K562 (cell line): ENCODE measurements around the gene LRRC14B. TPM values are rescaled to one million over a fixed set of nuclear protein-coding genes. Genes with fewer than 3 reads are reported as not detected.

Experiments used
- ATF1 ChIP-seq, 2 experiments: fragments of 450-650 bp in 1 of 2; IDR thresholded peaks; 2 replicates each; pipeline ENCODE4 v1.6.1; 2016; ENCODE audit warnings: missing compliant biosample characterization in 1 of 2, missing genetic modification characterization in 1 of 2
- BMI1 ChIP-seq: fragments of 150-350 bp; IDR thresholded peaks from 2 replicates; pipeline ENCODE4 v1.6.1; 2014; ENCODE audit warnings: low read length
- CEBPB ChIP-seq: fragments of 450-650 bp; IDR thresholded peaks from 2 replicates; pipeline ENCODE4 v1.6.1; 2016; ENCODE audit warnings: missing genetic modification characterization, missing compliant biosample characterization
- CTCF ChIP-seq, 3 experiments: IDR thresholded peaks in 2 of 3; conservative IDR thresholded peaks in 1 of 3; 2 replicates each; pipeline ENCODE4 v1.5.1; 2011 to 2012; ENCODE audit warnings: low read length in 3 of 3, mild to moderate bottlenecking in 3 of 3, control low read depth in 2 of 3, improper control_type of control experiment in 1 of 3, inconsistent platforms in 1 of 3, low read depth in 1 of 3, mixed read lengths in 1 of 3, moderate library complexity in 1 of 3; ENCODE audit not compliant: insufficient read depth in 2 of 3
- KDM1A ChIP-seq, 2 experiments: fragments of 450-650 bp; IDR thresholded peaks; 2 replicates each; pipeline ENCODE4 v1.6.1; 2016; ENCODE audit warnings: mild to moderate bottlenecking in 2 of 2
- MAFK ChIP-seq: IDR thresholded peaks from 2 replicates; pipeline ENCODE4 v1.6.1; 2011; ENCODE audit warnings: low read length, improper control_type of control experiment
- NEUROD1 ChIP-seq: fragments of 150-350 bp; IDR thresholded peaks from 2 replicates; pipeline ENCODE4 v1.6.1; 2014; ENCODE audit warnings: borderline replicate concordance, low read length, low read depth; ENCODE audit not compliant: partially characterized antibody
- NFXL1 ChIP-seq: fragments of 450-650 bp; formaldehyde crosslinking; IDR thresholded peaks from 2 replicates; pipeline ENCODE4 v1.4.0; 2021; ENCODE audit warnings: mild to moderate bottlenecking
- NONO ChIP-seq, 2 experiments: fragments of 200-400 bp in 1 of 2; fragments of 450-650 bp in 1 of 2; formaldehyde crosslinking in 1 of 2; IDR thresholded peaks; 2 replicates each; pipeline ENCODE4 v1.6.1; 2017; ENCODE audit warnings: low read depth in 2 of 2, mild to moderate bottlenecking in 2 of 2, moderate library complexity in 2 of 2, low read length in 1 of 2
- TFAP4 ChIP-seq: sonication (generic); formaldehyde crosslinking; IDR thresholded peaks from 2 replicates; pipeline ENCODE4 v1.8.0; 2022; ENCODE audit warnings: missing genetic modification reagents, mild to moderate bottlenecking, moderate library complexity, borderline replicate concordance
- ZBTB5 ChIP-seq: fragments of 450-650 bp; IDR thresholded peaks from 2 replicates; pipeline ENCODE4 v1.6.1; 2017; ENCODE audit warnings: antibody characterized with exemption
- ZNF174 ChIP-seq: fragments of 250-450 bp; sonication (Bioruptor Pico); IDR thresholded peaks from 2 replicates; pipeline ENCODE4 v1.4.0; 2020; ENCODE audit warnings: mild to moderate bottlenecking
- polyA plus RNA-seq, 8 experiments: library from polyadenylated mRNA; depleted of rRNA in 4 of 8; stranded (reverse) in 5 of 8; unstranded in 3 of 8; fragments of >200 nt; fragmentation: Nextera tagmentation in 2 of 8; fragmentation: Illumina TruSeq in 1 of 8; extraction: Ambion mirVana in 2 of 8; extraction: Trizol in 1 of 8; gene quantifications; 2 replicates each; pipeline versions ENCODE4 v1.2.1 to v1.2.3, GENCODE V29; 2011 to 2014; ENCODE audit warnings: inconsistent platforms in 1 of 8, missing spikeins in 1 of 8
- total RNA-seq, 7 experiments: library from RNA; depleted of rRNA in 6 of 7; stranded (reverse); fragments of >200 nt in 6 of 7; fragmentation: Illumina TruSeq in 2 of 7; extraction: Trizol in 2 of 7; gene quantifications; 2 replicates each; pipeline versions ENCODE4 v1.2.1 to v1.2.3, GENCODE V29; 2011 to 2021; ENCODE audit warnings: low replicate concordance in 1 of 7
- TF ChIP-seq, protein P1 (sequence below): fragments of 250-450 bp; sonication (Bioruptor Pico); IDR thresholded peaks from 2 replicates; pipeline ENCODE4 v1.6.1; 2021; ENCODE audit warnings: mild to moderate bottlenecking
- TF ChIP-seq, protein P2 (sequence below): fragments of 200-800 bp; sonication (Bioruptor generic); IDR thresholded peaks from 2 replicates; pipeline ENCODE4 v1.6.1; 2017; ENCODE audit warnings: missing genetic modification characterization, missing compliant biosample characterization
- TF ChIP-seq, protein P3 (sequence below): sonication (generic); formaldehyde crosslinking; IDR thresholded peaks from 2 replicates; pipeline ENCODE4 v1.8.0; 2022; ENCODE audit warnings: mild to moderate bottlenecking, missing genetic modification reagents

Gene LRRC14B
- total and polyA plus RNA-seq, 9 of the 15 experiments (the other 6 are each of a cell fraction or from before 2014, with no cell fraction given) = not detected

GRCh38 chr5:218457-219291, 27.4 kb downstream of the LRRC14B start (continued):
- TF ChIP-seq, protein P1, sequence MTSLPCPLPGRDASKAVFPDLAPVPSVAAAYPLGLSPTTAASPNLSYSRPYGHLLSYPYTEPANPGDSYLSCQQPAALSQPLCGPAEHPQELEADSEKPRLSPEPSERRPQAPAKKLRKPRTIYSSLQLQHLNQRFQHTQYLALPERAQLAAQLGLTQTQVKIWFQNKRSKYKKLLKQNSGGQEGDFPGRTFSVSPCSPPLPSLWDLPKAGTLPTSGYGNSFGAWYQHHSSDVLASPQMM (CRISPR knock-in tag) = no peak
- no peak for TF ChIP-seq NFXL1 (CRISPR knock-in tag)
- no peak for TF ChIP-seq ZBTB5
- TF ChIP-seq, protein P2, sequence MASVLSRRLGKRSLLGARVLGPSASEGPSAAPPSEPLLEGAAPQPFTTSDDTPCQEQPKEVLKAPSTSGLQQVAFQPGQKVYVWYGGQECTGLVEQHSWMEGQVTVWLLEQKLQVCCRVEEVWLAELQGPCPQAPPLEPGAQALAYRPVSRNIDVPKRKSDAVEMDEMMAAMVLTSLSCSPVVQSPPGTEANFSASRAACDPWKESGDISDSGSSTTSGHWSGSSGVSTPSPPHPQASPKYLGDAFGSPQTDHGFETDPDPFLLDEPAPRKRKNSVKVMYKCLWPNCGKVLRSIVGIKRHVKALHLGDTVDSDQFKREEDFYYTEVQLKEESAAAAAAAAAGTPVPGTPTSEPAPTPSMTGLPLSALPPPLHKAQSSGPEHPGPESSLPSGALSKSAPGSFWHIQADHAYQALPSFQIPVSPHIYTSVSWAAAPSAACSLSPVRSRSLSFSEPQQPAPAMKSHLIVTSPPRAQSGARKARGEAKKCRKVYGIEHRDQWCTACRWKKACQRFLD (CRISPR knock-in tag) = no peak
- TF ChIP-seq, protein P3, sequence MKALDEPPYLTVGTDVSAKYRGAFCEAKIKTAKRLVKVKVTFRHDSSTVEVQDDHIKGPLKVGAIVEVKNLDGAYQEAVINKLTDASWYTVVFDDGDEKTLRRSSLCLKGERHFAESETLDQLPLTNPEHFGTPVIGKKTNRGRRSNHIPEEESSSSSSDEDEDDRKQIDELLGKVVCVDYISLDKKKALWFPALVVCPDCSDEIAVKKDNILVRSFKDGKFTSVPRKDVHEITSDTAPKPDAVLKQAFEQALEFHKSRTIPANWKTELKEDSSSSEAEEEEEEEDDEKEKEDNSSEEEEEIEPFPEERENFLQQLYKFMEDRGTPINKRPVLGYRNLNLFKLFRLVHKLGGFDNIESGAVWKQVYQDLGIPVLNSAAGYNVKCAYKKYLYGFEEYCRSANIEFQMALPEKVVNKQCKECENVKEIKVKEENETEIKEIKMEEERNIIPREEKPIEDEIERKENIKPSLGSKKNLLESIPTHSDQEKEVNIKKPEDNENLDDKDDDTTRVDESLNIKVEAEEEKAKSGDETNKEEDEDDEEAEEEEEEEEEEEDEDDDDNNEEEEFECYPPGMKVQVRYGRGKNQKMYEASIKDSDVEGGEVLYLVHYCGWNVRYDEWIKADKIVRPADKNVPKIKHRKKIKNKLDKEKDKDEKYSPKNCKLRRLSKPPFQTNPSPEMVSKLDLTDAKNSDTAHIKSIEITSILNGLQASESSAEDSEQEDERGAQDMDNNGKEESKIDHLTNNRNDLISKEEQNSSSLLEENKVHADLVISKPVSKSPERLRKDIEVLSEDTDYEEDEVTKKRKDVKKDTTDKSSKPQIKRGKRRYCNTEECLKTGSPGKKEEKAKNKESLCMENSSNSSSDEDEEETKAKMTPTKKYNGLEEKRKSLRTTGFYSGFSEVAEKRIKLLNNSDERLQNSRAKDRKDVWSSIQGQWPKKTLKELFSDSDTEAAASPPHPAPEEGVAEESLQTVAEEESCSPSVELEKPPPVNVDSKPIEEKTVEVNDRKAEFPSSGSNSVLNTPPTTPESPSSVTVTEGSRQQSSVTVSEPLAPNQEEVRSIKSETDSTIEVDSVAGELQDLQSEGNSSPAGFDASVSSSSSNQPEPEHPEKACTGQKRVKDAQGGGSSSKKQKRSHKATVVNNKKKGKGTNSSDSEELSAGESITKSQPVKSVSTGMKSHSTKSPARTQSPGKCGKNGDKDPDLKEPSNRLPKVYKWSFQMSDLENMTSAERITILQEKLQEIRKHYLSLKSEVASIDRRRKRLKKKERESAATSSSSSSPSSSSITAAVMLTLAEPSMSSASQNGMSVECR = peak; percentile 20; the same call in 1 of the 2 replicates
- TF ChIP-seq BMI1 = no peak
- TF ChIP-seq NEUROD1 = no peak
- no peak for TF ChIP-seq KDM1A (IDR thresholded peaks at IDR 0.05)
- peak; percentile 42 to 46; a peak in 2 of 4 replicates for TF ChIP-seq NONO (IDR thresholded peaks at IDR 0.05; ENCODE audit: low read depth in 2 of 2, low read length in 1 of 2)
- TF ChIP-seq MAFK = no peak
- TF ChIP-seq ZNF174 (CRISPR knock-in tag) = no peak
- no peak for TF ChIP-seq ATF1 (CRISPR knock-in tag; IDR thresholded peaks at IDR 0.05)
- TF ChIP-seq ATF1 (tag; IDR thresholded peaks at IDR 0.05) = no peak
- no peak for TF ChIP-seq TFAP4 (CRISPR knock-in tag)
- peak in 1 of 3 experiments; percentile 34; a peak in 1 of 6 replicates for TF ChIP-seq CTCF (IDR thresholded peaks at IDR 0.05 in 2 of 3, conservative IDR thresholded peaks at IDR 0.05 in 1 of 3; ENCODE audit: insufficient read depth in 2 of 3, low read depth in 1 of 3, low read length in 3 of 3)
- TF ChIP-seq CEBPB = no peak
